ENCODE data around the gene LALBA. TPM values are rescaled to one million over a fixed set of nuclear protein-coding genes. Genes with fewer than 3 reads are reported as not detected.
"Not testable (repeated sequence)": the region's sequence is repeated elsewhere in the genome, so short reads cannot be mapped to it uniquely, and the experiment has no call there.

LALBA gene
- total RNA-seq, 4 donors from 2014 or later, result not detected

GRCh38 chr12:48525332-48525731 lies 44.5 kb downstream of the LALBA start, which contains the start of gene OR8S1:
Gene OR8S1 (plus strand): TSS chr12:48525632. CDS start chr12:48525632, 0 bp downstream.
- H3K9me3 ChIP-seq, result no peaks in the 10 kb centered on the region
- no peaks in the 10 kb centered on the region for H3K27me3 ChIP-seq
- H3K4me1 ChIP-seq, result no peaks in the 10 kb centered on the region
- intact Hi-C loops (cut with DNase I), result no loop called here
- no peak for DNase-seq
- no peaks in the 10 kb centered on the region for H3K36me3 ChIP-seq
- no peak for TF ChIP-seq POLR2A (IDR thresholded peaks at IDR 0.05)
- TF ChIP-seq, protein P1, sequence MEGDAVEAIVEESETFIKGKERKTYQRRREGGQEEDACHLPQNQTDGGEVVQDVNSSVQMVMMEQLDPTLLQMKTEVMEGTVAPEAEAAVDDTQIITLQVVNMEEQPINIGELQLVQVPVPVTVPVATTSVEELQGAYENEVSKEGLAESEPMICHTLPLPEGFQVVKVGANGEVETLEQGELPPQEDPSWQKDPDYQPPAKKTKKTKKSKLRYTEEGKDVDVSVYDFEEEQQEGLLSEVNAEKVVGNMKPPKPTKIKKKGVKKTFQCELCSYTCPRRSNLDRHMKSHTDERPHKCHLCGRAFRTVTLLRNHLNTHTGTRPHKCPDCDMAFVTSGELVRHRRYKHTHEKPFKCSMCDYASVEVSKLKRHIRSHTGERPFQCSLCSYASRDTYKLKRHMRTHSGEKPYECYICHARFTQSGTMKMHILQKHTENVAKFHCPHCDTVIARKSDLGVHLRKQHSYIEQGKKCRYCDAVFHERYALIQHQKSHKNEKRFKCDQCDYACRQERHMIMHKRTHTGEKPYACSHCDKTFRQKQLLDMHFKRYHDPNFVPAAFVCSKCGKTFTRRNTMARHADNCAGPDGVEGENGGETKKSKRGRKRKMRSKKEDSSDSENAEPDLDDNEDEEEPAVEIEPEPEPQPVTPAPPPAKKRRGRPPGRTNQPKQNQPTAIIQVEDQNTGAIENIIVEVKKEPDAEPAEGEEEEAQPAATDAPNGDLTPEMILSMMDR (IDR thresholded peaks at IDR 0.05), result no peak
- WGBS, 2 donors, result 84 to 89% methylated on average over 5 of the region's 5 CpGs
- no peak within 1 kb of the TSS for H3K27ac ChIP-seq
- H3K4me3 ChIP-seq, result no peak within 1 kb of the TSS

DNA sequence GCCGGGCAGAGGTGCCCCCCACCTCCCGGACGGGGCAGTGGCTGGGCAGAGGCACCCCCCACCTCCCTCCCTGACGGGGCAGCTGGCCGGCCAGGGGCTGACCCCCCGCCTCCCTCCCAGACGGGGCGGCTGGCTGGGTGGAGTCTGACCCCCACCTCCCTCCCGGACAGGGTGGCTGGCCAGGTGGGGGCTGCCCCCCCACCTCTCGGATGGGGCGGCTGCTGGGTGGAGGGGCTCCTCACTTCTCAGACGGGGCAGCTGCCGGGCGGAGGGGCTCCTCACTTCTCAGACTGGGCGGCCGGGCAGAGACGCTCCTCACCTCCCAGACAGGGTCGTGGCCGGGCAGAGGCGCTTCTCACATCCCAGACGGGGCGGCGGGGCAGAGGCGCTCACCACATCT lies 49.5 kb downstream of the LALBA start:
- H3K27me3 ChIP-seq; H3K4me1 ChIP-seq; intact Hi-C loops (cut with DNase I); DNase-seq; H3K36me3 ChIP-seq; H3K9me3 ChIP-seq; H3K4me3 ChIP-seq; H3K27ac ChIP-seq: not testable (repeated sequence)
- WGBS, 2 donors, result no CpG with 5 or more reads among the region's 24 CpGs

Other genes starting within 250 kb of the LALBA start
- 10 to 100 TPM in 2 of 4 donors, 1 to 10 TPM in 2; 7.1 to 17.9 (median 10.0) TPM for gene ZNF641, start 219.1 kb downstream of the LALBA start, total RNA-seq
- gene ANP32D, start 97.5 kb downstream of the LALBA start, total RNA-seq, result not detected
- gene C12orf54, start 87.5 kb downstream of the LALBA start, total RNA-seq, result 1 to 10 TPM in 2 of 4 donors, under 1 TPM in 1, not detected in 1; 0.99 to 2.0 (median 1.5) TPM
- not detected for gene OR8S1, start 44.4 kb downstream of the LALBA start, total RNA-seq
- 10 to 100 TPM; 23.9 to 46.0 (median 33.3) TPM for gene KANSL2, start 112.2 kb upstream of the LALBA start, total RNA-seq
- gene CCNT1, start 146.7 kb upstream of the LALBA start, total RNA-seq, result 10 to 100 TPM; 16.2 to 23.3 (median 18.5) TPM
- 10 to 100 TPM; 11.5 to 14.7 (median 13.9) TPM for gene ADCY6, start 219.0 kb upstream of the LALBA start, total RNA-seq
- gene CACNB3, start 248.4 kb upstream of the LALBA start, total RNA-seq, result 10 to 100 TPM; 13.4 to 19.5 (median 14.0) TPM